Ramos (cell line): ENCODE data around the gene TRIM8.
"Not testable (repeated sequence)": the region's sequence is repeated elsewhere in the genome, so short reads cannot be mapped to it uniquely, and the experiment has no call there.

Experiments used
- in situ Hi-C: fragments of 300-500 bp; cut with MboI; formaldehyde crosslinking; loops from one replicate; pipeline ENCODE4 v1.14.3; 2022; ENCODE audit warnings: low sequenced_read_pairs; ENCODE audit not compliant: unreplicated experiment

TRIM8 gene

DNA sequence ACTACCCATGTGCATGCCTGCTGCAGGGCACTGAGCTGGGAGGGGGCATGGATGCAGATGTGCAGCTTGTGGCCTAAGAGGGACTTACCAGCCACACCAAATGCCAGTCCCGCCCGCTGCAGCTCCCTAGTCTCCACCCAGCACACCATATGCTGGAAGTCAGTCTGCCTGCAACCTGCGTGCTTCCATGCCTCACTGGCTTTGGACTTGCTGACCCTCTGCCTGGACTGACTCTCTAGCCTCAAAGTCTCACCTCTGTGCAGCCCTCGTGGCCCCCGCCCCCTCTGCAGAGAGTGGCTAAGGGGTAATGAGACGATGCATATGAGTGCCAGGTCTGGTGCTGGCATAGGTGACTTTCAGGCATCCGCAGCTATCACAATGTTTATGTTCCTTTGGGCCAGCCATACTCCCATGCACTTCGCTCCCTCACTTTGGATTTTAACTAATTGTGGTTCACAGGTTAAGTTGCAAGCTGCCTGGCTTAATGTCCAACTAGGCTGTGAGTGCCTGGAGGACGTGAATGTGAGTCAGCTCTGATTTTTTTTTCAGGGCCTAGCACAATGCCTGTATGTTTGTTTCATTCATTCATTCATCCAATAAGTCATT, 21.7 kb downstream of the TRIM8 start:
- in situ Hi-C loops, result no loop called here

DNA sequence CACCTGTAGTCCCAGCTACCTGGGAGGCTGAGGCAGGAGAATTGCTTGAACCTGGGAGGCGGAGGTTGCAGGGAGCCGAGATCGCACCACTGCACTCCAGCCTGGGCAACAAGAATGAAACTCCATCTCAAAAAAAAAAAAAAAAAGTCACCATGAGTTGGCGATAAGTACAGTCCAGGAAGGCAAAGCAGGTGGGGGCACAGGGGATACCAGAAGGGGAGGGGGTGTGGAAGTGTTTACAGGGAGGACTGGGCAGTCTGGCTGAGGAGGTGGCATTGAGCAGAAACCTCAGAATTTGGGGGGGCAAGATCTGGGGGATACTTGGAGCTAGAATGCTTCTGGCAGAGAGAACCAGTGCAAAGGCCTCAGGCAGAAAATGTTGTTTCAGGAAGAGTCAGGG, 23.1 kb downstream of the TRIM8 start:
- in situ Hi-C loops, result not testable (repeated sequence)

- in situ Hi-C loops, result no loop called here
Observed at GRCh38 chr10:102668326-102669107, 24.2 kb downstream of the TRIM8 start.

DNA sequence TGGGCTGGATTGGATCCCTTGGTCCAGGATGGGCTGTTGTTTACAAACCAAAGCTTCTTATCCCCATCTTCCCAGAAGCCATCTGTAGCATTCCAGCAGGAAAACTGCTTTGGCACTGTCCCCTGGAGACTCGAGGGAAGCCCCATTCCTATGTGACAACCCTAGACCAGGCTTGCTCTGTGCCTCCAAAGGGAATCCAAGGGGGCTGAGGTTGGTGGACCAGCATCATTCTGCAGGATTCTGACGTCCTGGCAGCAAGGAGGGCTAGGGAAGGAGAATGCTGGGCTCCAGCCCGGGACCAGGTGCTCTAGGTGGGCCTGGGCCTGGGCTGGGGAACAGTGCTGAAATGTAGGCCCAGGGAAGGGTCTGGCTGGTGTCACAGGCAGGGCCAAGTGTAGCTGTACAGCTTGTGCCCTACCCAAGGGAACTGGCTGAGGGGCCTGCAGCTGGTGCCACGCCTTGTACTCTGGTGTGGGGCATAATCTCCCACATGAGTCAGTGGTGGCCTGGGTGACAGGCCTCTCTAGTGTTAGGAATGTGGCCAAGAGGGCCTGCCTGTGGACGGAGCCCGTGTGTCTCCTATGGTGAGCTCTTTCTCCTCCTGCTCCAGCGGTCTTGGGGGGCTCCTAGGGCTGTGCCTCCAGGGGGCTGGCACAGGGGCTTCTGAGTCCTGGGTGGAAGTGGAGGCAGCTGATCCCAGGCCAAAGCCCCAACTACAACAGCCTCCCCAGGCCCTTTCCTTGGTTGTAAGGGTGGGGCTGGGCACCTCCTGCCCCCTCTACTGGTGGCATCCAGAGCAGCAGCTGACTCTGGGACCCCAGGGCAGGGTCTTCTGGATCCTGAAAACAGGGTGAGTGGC, 25.2 kb downstream of the TRIM8 start:
- in situ Hi-C loops, result no loop called here

DNA sequence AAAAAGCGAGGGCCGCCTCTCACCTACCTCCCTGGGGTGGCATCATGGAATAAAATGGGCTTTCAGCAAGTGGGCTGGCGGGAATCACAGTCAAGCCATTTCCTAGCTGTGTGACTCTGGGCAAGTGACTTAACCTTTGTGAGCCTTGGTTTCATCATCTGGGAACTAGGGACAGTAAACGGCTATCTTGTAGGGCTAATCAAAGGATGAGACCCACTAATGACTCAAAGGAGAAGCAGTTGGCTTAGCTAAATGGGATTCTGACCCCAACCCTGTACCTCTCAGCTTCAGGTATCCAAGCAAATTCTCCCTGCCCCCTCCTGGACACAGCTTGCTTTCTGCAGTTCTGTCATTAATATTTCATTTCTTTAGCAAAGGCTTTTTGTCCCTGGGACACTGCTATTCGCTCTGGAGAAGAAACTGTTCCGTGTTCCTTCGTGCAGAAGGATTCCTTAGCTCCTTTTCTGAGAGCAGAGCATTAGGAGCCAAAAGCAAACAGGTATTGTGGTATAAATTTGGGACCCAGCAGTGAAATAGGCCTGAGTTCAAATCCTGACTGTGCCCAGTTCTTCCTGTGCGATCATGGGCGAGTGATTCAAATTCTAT, 25.9 kb downstream of the TRIM8 start:
- in situ Hi-C loops, result no loop called here

- in situ Hi-C loops, result no loop called here
Observed at GRCh38 chr10:102670871-102671434, 26.7 kb downstream of the TRIM8 start.

DNA sequence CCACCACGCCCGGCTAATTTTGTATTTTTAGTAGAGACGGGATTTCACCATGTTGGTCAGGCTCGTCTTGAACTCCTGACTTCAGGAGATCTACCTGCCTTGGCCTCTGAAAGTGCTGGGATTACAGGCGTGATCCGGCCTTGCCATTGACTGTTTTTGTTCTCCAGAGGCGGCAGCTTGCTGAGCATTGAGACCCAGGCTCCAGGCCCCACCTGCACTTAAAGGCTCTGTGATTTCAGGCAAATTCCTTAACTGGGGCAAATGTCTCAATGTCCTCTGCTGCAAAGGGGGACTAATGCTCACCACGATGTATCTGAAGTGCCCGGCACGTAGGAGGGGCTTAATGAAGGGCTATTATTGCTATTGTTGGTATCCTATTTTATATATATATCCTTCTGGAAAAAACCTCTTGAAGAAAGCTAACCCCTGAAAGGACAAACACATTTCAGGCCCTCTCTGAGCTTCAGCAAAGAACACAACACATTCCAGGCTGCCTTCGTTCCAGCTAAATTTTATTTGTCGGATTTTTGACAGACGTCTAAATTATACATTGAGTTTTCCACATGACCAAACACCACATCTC, 29.0 kb downstream of the TRIM8 start:
- in situ Hi-C loops, result no loop called here

GRCh38 chr10:102673819-102674511, 29.7 kb downstream of the TRIM8 start:
- in situ Hi-C loops, result no loop called here

DNA sequence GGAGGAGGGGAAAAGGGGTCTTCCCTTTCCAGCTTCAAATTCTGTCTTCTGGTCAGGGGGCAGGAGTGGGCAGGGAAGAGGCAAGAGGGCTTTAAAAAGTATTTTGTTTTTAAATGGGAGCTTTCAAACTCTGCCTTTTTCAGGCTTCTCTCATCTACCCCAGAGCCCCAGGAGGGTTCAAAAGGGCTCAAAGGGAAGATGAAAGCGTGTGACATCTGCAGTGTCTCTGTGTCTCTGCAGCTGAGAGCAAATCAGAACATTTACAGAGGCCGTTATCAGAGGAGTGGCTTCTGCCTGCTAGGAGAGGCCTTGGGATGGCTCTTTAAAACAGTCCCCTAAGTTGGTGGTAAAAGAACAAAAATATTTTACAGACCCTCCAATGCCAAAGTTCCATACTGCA, 30.3 kb downstream of the TRIM8 start:
- in situ Hi-C loops, result no loop called here

- in situ Hi-C loops, result no loop called here
Observed at GRCh38 chr10:102675011-102675665, 30.9 kb downstream of the TRIM8 start.

GRCh38 chr10:102675666-102676533, 31.6 kb downstream of the TRIM8 start:
- in situ Hi-C loops, result no loop called here

DNA sequence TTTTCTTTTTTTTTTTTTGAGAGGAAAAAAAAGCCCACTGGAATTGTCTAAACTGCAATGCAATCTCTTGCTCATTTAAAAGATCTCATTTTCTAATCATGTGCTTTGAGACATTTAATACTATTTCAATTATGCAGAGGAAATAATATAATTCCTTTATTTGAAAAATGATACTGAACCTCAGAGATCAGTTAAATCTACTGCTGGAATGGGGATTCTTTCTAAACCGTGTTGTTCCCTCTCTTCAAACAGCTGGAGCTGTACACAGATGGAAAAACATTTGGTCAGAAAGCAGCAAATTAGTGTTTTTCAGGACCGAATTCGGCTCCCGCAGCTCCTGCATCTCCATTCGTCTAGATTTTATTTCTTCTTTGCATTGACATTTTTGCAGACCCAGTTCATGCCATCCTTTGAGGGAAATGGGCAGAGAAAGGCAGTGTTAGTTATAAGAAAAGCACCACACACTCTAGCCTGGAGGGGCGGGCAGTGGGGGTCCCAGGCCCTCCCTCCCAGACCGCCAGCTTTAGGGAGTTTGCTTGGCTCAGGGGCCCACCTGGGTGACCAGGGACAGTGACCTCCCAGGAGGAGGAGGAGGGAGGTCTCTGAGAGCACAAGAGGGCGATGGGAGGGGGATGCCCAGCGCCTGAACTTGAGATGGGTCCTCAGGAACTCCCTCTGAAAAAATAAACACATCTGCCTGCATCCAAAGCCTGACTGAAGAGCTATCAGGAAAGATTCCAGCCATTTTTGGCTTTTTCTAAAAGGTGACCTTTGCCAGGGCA, 32.4 kb downstream of the TRIM8 start:
- in situ Hi-C loops, result no loop called here

DNA sequence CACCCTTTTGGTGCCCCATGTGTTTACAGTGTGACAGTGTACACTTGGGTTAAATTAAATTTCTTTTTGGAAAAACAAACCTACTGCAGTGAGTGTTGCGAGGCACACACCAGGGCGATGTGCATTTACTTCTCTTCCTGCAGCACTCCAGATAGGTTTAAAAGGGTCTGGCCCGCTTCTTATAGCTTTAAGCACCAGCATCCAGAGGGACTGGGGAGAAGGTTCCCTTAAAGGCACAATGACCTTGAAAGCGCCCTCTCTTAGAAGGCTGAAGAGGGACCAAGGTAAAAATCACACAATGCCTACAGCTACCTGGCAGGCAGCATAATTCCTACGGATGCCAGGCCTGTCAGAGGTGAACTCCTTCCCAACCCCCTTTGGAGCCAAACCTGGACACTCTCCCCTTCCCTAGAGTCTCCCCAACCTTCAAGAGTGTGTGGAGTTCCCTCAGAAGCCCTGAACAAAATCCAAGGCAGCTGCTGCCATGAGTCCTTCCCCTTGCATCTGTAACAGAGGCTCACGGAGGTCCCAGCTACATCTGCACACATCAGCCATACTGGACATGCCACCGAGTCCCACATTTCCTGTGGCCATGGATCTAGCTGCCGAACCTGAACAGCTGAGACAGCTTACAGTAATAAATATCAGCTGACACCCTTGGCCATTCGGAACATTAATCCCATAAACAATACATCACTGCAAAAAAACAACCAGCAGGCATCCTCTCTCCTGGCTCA, 33.2 kb downstream of the TRIM8 start:
- in situ Hi-C loops, result no loop called here

DNA sequence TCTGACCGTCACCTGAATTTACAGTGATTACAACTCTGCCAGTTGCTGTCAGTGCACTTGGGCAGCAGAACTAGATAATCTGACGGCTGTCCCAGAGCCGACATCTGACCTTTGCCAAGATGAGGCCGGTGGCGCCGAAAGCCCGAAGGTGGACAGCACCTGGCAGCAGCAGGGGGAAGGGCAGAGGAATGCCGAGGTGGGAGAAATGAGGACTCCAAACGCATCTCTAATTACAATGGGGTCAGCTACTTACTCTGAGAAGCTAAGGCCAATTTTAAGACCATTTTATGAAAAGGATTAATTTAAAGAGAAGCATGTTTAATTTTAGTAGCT, 33.8 kb downstream of the TRIM8 start:
- in situ Hi-C loops, result no loop called here

DNA sequence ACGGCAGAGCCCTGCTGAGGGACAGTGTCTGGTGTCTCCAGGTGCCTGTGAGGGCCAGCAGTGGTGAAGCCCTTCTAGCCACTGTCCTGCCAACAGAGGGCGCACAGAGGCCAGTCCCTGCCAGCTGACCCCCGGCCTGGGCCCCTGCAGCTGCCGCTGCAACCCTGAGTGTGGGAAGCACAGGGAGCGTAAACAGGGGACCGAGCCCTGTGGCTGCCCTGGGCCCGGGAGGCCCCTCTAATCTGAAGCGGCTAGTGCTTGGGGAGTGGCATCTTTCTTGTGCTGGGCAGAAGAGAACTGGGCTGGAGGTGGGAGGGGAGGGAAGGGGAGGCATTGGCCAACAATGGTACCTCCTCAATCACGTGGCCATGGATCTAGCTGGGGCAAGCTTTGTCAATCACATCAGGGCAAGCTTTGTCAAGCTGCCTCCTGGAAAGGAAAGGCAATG, 34.6 kb downstream of the TRIM8 start:
- in situ Hi-C loops, result no loop called here

DNA sequence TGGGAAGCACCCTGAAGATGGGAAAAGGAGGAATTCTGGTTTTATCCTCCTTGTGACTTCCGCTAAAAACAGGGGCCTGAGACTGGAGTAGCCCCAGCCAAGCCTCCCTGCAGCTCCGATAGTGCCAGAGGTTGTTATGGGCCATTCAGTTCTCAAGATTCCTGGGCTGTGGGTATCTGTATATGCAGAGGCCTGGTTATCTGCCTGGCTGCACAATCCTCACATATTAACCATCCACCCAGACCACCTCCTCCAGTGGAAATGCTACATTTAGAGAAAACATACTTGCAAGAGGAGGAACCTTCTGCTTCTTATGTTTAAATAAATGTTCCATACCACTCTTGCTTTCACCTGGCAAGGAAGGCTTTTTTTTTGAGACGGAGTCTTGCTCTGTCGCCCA, 35.3 kb downstream of the TRIM8 start:
- in situ Hi-C loops, result no loop called here

DNA sequence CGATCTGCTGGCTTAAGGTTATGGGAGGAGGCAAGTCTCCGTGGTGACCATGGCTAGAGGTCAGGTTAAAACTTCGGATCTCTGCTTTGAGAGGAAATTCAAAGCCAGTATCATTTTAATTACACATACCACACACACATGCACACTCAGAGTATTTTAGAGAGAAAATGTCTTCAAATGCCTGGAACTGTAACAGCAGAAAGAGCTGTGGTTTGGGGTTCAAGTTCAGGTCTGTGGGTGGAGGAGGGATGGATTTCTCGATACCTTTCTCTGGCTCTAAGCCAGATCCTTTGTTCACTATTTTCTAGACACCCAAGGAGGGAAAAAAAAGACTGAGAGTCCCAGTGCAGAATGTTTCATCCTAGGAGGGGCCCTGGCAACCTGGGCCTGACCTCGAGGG, 37.4 kb downstream of the TRIM8 start:
- in situ Hi-C loops, result no loop called here
